ENCODE results near the gene SCN4B. TPM values are rescaled to one million over a fixed set of nuclear protein-coding genes. Genes with fewer than 3 reads are reported as not detected.

The SCN4B gene
- total RNA-seq, 1 experiment from 2014 or later: not detected

GRCh38 chr11:118153976-118154375, 1.4 kb upstream of the SCN4B start:
- CTCF ChIA-PET: no interaction called here
- no TSS peak for BruUV-seq (replicated peaks)
- Mint-ChIP-seq H3K4me3 (ENCODE audit: low read depth, unreplicated experiment) (peak overlapping the region; percentile 54), H3K36me3 (ENCODE audit: insufficient read depth, unreplicated experiment) (no peaks in the 10 kb centered on the region), H3K27ac (ENCODE audit: unreplicated experiment) (no peak overlapping the region), H3K9me3 (ENCODE audit: low read depth, unreplicated experiment) (no peaks in the 10 kb centered on the region), H3K27me3 (ENCODE audit: unreplicated experiment) (peaks cover 91% of the 10 kb centered on the region), H3K4me1 (ENCODE audit: low read depth, unreplicated experiment) (no peaks in the 10 kb centered on the region)
- intact Hi-C loops (cut with micrococcal nuclease; ENCODE audit: unreplicated experiment): no loop called here
- DNase-seq: no peak
- TF ChIP-seq CTCF (IDR thresholded peaks at IDR 0.05; ENCODE audit: unreplicated experiment): no peak

- Mint-ChIP-seq H3K4me1 (ENCODE audit: low read depth, unreplicated experiment) (no peaks in the 10 kb centered on the region), H3K9me3 (ENCODE audit: low read depth, unreplicated experiment) (no peaks in the 10 kb centered on the region), H3K4me3 (ENCODE audit: low read depth, unreplicated experiment) (peak overlapping the region; percentile 54), H3K36me3 (ENCODE audit: insufficient read depth, unreplicated experiment) (no peaks in the 10 kb centered on the region), H3K27me3 (ENCODE audit: unreplicated experiment) (peaks cover 87% of the 10 kb centered on the region), H3K27ac (ENCODE audit: unreplicated experiment) (no peak overlapping the region)
- intact Hi-C loops (cut with micrococcal nuclease; ENCODE audit: unreplicated experiment): no loop called here
- DNase-seq: no peak
- no TSS peak for BruUV-seq (replicated peaks)
- CTCF ChIA-PET: no interaction called here
- TF ChIP-seq CTCF (IDR thresholded peaks at IDR 0.05; ENCODE audit: unreplicated experiment): no peak
Measured at GRCh38 chr11:118153516-118153915, 893 bp upstream of the SCN4B start.

DNA sequence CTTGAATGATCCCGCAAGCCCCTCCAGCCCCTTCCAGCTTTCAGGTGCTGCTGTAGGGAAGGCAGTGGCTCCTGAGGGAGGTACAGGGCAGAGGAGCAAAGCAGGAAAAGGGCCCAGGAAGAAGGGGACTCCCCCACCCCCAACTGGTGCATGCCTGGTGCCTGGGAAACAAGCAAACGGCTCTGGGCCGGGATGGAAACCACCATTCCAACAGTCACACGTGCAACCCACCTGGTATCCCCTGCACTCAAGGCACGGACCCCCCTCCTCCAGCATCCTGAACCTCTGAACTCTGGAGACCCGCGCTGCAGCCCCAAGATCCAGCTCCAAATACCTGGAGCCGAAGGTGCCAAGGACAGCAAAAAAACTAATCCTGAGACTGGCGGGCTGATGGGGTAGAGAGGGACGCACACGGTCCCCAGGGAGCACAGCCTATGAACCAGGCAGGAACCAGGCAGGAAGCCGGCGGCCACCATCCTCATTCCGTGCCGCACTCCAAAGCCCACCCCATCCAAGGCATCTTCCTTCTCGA, 537 bp downstream of the SCN4B start:
- H3K27ac Mint-ChIP-seq (ENCODE audit: unreplicated experiment): no peak overlapping the region
- no peak for DNase-seq
- BruUV-seq (replicated peaks): no TSS peak
- no peaks in the 10 kb centered on the region for H3K4me1 Mint-ChIP-seq (ENCODE audit: low read depth, unreplicated experiment)
- H3K9me3 Mint-ChIP-seq (ENCODE audit: low read depth, unreplicated experiment): no peaks in the 10 kb centered on the region
- peak overlapping the region; percentile 54 for H3K4me3 Mint-ChIP-seq (ENCODE audit: low read depth, unreplicated experiment)
- TF ChIP-seq CTCF (IDR thresholded peaks at IDR 0.05; ENCODE audit: unreplicated experiment): no peak
- intact Hi-C loops (cut with micrococcal nuclease; ENCODE audit: unreplicated experiment): no loop called here
- CTCF ChIA-PET: no interaction called here
- H3K36me3 Mint-ChIP-seq (ENCODE audit: insufficient read depth, unreplicated experiment): no peaks in the 10 kb centered on the region
- H3K27me3 Mint-ChIP-seq (ENCODE audit: unreplicated experiment): peaks cover 72% of the 10 kb centered on the region

GRCh38 chr11:118151431-118151830, 1.2 kb downstream of the SCN4B start:
- TF ChIP-seq CTCF (IDR thresholded peaks at IDR 0.05; ENCODE audit: unreplicated experiment): no peak
- Mint-ChIP-seq H3K36me3 (ENCODE audit: insufficient read depth, unreplicated experiment) (no peaks in the 10 kb centered on the region), H3K9me3 (ENCODE audit: low read depth, unreplicated experiment) (no peaks in the 10 kb centered on the region), H3K4me1 (ENCODE audit: low read depth, unreplicated experiment) (no peaks in the 10 kb centered on the region), H3K27me3 (ENCODE audit: unreplicated experiment) (peaks cover 66% of the 10 kb centered on the region), H3K4me3 (ENCODE audit: low read depth, unreplicated experiment) (no peak overlapping the region), H3K27ac (ENCODE audit: unreplicated experiment) (no peak overlapping the region)
- no TSS peak for BruUV-seq (replicated peaks)
- intact Hi-C loops (cut with micrococcal nuclease; ENCODE audit: unreplicated experiment): no loop called here
- CTCF ChIA-PET: no interaction called here
- no peak for DNase-seq

Data from Calu3 (cell line).